WTC11 (cell line): ENCODE data around the gene CHIA. TPM values are rescaled to one million over a fixed set of nuclear protein-coding genes. Genes with fewer than 3 reads are reported as not detected.

Experiments
- ATAC-seq: fragments of 200-7000 bp; cut with Tn5 transposase; 2 replicates; pipeline ENCODE4 v1.10.0; 2021; ENCODE audit warnings: mild to moderate bottlenecking, moderate library complexity
- CTCF ChIA-PET: fragments of 300-600 bp; sonication (Branson Sonifier 250); formaldehyde crosslinking; loops from one replicate; lab custom pipeline; 2021; ENCODE audit warnings: antibody characterized with exemption; lab: Charles Lee
- POLR2A ChIA-PET: fragments of 350-600 bp; sonication (Branson Sonifier 250); formaldehyde crosslinking; loops from one replicate; lab custom pipeline; 2021; ENCODE audit warnings: antibody characterized with exemption; lab: Charles Lee
- DNase-seq: peaks from one replicate; pipeline ENCODE4 v3.0.0; 2021; ENCODE audit warnings: low spot score
- H3K27ac Mint-ChIP-seq: 2 replicates; pipeline ENCODE4 v1.8.0; 2021; ENCODE audit warnings: mixed read lengths
- H3K27me3 Mint-ChIP-seq: 2 replicates; pipeline ENCODE4 v1.8.0; 2021; ENCODE audit warnings: low read depth, mild to moderate bottlenecking, moderate library complexity, mixed read lengths
- H3K36me3 Mint-ChIP-seq: 2 replicates; pipeline ENCODE4 v1.8.0; 2021; ENCODE audit warnings: mixed read lengths
- H3K4me1 Mint-ChIP-seq: 2 replicates; pipeline ENCODE4 v1.8.0; 2022; ENCODE audit warnings: mixed read lengths
- H3K4me3 Mint-ChIP-seq: 2 replicates; pipeline ENCODE4 v1.8.0; 2021; ENCODE audit warnings: mild to moderate bottlenecking, moderate library complexity, mixed read lengths
- H3K9me3 Mint-ChIP-seq: 2 replicates; pipeline ENCODE4 v1.8.0; 2021; ENCODE audit warnings: mixed read lengths
- CREB1 ChIP-seq: sonication (generic); formaldehyde crosslinking; IDR thresholded peaks from 2 replicates; pipeline ENCODE4 v1.8.0; 2023; ENCODE audit warnings: mild to moderate bottlenecking, missing genetic modification reagents
- FOXJ3 ChIP-seq: sonication (generic); formaldehyde crosslinking; IDR thresholded peaks from 2 replicates; pipeline ENCODE4 v1.9.0; 2021; ENCODE audit warnings: missing genetic modification reagents, mild to moderate bottlenecking, borderline replicate concordance
- FOXP1 ChIP-seq: sonication (generic); formaldehyde crosslinking; IDR thresholded peaks from 2 replicates; pipeline ENCODE4 v1.8.0; 2022; ENCODE audit warnings: missing genetic modification reagents, mild to moderate bottlenecking, moderate library complexity, borderline replicate concordance
- IRF2 ChIP-seq: sonication (generic); formaldehyde crosslinking; IDR thresholded peaks from 2 replicates; pipeline ENCODE4 v1.8.0; 2022; ENCODE audit warnings: low read depth, missing genetic modification reagents, borderline replicate concordance
- NFYB ChIP-seq: sonication (generic); formaldehyde crosslinking; conservative IDR thresholded peaks from 2 replicates; pipeline ENCODE4 v1.8.0; 2022; ENCODE audit warnings: low read depth, missing genetic modification reagents
- ZNF138 ChIP-seq: sonication (generic); formaldehyde crosslinking; conservative IDR thresholded peaks from 2 replicates; pipeline ENCODE4 v1.8.1; 2022; ENCODE audit warnings: mild to moderate bottlenecking, moderate library complexity, missing genetic modification reagents
- ZNF396 ChIP-seq: fragments of 250-450 bp; sonication (Bioruptor Pico); IDR thresholded peaks from 2 replicates; pipeline ENCODE4 v1.8.0; 2021; ENCODE audit warnings: mild to moderate bottlenecking, moderate library complexity, borderline replicate concordance
- ZNF671 ChIP-seq: fragments of 250-450 bp; sonication (Bioruptor Pico); IDR thresholded peaks from 2 replicates; pipeline ENCODE4 v1.8.0; 2021; ENCODE audit warnings: mild to moderate bottlenecking
- total RNA-seq: library from RNA; stranded (reverse); gene quantifications from 3 replicates; pipeline ENCODE4 v1.2.3, GENCODE V29; 2021
- TF ChIP-seq, protein P1 (sequence below): sonication (generic); formaldehyde crosslinking; IDR thresholded peaks from 2 replicates; pipeline ENCODE4 v1.8.1; 2023; ENCODE audit warnings: mild to moderate bottlenecking, missing genetic modification reagents, borderline replicate concordance
- TF ChIP-seq, protein P2 (sequence below): sonication (generic); formaldehyde crosslinking; IDR thresholded peaks from 2 replicates; pipeline ENCODE4 v1.8.0; 2022; ENCODE audit warnings: mild to moderate bottlenecking, missing genetic modification reagents
- TF ChIP-seq, protein P3 (sequence below): fragments of 250-450 bp; sonication (Bioruptor Pico); IDR thresholded peaks from 2 replicates; pipeline ENCODE4 v1.9.0; 2021; ENCODE audit warnings: mild to moderate bottlenecking
- TF ChIP-seq, protein P4 (sequence below): fragments of 250-450 bp; sonication (Bioruptor Pico); IDR thresholded peaks from 2 replicates; pipeline ENCODE4 v1.9.0; 2021; ENCODE audit warnings: moderate library complexity, mild to moderate bottlenecking, inconsistent platforms, borderline replicate concordance
- TF ChIP-seq, protein P5 (sequence below): sonication (generic); formaldehyde crosslinking; IDR thresholded peaks from 2 replicates; pipeline ENCODE4 v1.8.1; 2023; ENCODE audit warnings: mild to moderate bottlenecking, moderate library complexity, missing genetic modification reagents

CHIA gene
- total RNA-seq, 1 experiment from 2014 or later: not detected

DNA sequence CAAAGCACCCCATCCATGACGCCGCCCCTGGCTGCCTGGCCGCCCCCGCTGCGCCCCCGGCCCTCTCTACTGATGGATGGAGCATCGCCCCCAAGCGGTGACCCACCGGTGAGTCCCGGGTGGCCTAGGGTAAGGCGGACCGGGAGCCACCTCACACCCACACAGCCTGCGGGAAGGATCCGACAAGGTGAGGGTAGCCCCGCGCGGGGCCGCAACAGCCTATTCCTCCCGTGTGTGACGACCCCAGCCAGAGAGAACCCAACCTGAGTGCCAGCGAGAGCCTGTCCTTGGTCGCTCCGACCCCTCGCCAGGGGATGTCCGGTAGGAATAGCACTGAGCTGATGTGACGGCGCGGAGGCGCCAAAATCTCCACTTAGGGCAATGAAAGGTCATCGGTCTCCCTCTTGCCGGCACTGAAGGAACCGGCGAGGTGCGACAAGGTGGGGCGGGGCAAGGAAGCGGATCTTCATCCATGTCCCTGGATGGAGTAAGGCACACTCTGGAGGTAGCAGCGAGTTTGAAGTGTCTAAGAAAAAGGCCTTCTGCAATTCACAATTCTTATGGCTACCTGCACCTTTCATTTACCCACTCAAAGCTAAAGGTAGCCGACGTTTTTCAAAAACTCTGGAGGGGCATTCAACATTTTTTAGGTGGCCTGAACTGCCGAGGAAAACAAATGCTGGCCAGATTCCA, 19.7 kb upstream of the CHIA start (continued):
- TF ChIP-seq, protein P1, sequence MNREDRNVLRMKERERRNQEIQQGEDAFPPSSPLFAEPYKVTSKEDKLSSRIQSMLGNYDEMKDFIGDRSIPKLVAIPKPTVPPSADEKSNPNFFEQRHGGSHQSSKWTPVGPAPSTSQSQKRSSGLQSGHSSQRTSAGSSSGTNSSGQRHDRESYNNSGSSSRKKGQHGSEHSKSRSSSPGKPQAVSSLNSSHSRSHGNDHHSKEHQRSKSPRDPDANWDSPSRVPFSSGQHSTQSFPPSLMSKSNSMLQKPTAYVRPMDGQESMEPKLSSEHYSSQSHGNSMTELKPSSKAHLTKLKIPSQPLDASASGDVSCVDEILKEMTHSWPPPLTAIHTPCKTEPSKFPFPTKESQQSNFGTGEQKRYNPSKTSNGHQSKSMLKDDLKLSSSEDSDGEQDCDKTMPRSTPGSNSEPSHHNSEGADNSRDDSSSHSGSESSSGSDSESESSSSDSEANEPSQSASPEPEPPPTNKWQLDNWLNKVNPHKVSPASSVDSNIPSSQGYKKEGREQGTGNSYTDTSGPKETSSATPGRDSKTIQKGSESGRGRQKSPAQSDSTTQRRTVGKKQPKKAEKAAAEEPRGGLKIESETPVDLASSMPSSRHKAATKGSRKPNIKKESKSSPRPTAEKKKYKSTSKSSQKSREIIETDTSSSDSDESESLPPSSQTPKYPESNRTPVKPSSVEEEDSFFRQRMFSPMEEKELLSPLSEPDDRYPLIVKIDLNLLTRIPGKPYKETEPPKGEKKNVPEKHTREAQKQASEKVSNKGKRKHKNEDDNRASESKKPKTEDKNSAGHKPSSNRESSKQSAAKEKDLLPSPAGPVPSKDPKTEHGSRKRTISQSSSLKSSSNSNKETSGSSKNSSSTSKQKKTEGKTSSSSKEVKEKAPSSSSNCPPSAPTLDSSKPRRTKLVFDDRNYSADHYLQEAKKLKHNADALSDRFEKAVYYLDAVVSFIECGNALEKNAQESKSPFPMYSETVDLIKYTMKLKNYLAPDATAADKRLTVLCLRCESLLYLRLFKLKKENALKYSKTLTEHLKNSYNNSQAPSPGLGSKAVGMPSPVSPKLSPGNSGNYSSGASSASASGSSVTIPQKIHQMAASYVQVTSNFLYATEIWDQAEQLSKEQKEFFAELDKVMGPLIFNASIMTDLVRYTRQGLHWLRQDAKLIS (CRISPR knock-in tag): no peak
- TF ChIP-seq, protein P2, sequence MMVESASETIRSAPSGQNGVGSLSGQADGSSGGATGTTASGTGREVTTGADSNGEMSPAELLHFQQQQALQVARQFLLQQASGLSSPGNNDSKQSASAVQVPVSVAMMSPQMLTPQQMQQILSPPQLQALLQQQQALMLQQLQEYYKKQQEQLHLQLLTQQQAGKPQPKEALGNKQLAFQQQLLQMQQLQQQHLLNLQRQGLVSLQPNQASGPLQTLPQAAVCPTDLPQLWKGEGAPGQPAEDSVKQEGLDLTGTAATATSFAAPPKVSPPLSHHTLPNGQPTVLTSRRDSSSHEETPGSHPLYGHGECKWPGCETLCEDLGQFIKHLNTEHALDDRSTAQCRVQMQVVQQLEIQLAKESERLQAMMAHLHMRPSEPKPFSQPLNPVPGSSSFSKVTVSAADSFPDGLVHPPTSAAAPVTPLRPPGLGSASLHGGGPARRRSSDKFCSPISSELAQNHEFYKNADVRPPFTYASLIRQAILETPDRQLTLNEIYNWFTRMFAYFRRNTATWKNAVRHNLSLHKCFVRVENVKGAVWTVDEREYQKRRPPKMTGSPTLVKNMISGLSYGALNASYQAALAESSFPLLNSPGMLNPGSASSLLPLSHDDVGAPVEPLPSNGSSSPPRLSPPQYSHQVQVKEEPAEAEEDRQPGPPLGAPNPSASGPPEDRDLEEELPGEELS: no peak

DNA sequence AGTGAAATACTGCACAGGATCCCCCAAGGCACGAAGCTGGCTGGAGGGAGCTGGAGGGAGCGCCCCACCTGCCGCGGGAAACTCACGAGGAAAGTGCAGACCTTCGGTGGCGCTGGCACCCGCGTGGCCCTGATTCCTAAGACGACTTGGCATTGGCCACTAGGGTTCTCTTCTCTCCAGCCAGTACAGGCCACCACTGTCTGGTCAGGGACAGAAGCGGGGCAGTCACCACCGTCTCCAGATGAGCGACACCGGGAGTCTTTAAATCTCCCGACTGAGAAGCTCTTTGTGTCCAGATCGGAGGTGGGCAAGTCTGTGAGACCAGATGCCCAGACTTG, 19.2 kb upstream of the CHIA start:
- Mint-ChIP-seq H3K36me3 (peaks cover 2% of the 10 kb centered on the region), H3K27ac (no peak overlapping the region), H3K9me3 (peaks cover 8% of the 10 kb centered on the region), H3K4me1 (peaks cover 24% of the 10 kb centered on the region), H3K4me3 (peak overlapping the region; percentile 59), H3K27me3 (peaks cover 20% of the 10 kb centered on the region)
- ChIA-PET POLR2A (no interaction called here), CTCF (interaction anchor here (0.6 to 2.4 kb wide), 5 partner anchors 10 to 75 kb away, joined by 3 to 11 read pairs (median 7); no protein-coding TSS in a partner anchor)
- DNase-seq (no peak), ATAC-seq (peak; percentile 46)
- TF ChIP-seq, protein P3, sequence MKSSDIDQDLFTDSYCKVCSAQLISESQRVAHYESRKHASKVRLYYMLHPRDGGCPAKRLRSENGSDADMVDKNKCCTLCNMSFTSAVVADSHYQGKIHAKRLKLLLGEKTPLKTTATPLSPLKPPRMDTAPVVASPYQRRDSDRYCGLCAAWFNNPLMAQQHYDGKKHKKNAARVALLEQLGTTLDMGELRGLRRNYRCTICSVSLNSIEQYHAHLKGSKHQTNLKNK (CRISPR knock-in tag): no peak
- TF ChIP-seq FOXJ3 (CRISPR knock-in tag) (no peak), ZNF138 (CRISPR knock-in tag) (no peak), IRF2 (no peak), ZNF396 (CRISPR knock-in tag) (no peak), FOXP1 (no peak)
- TF ChIP-seq, protein P4, sequence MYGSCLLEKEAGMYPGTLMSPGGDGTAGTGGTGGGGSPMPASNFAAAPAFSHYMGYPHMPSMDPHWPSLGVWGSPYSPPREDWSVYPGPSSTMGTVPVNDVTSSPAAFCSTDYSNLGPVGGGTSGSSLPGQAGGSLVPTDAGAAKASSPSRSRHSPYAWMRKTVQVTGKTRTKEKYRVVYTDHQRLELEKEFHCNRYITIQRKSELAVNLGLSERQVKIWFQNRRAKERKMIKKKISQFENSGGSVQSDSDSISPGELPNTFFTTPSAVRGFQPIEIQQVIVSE (CRISPR knock-in tag): no peak
- TF ChIP-seq, protein P5, sequence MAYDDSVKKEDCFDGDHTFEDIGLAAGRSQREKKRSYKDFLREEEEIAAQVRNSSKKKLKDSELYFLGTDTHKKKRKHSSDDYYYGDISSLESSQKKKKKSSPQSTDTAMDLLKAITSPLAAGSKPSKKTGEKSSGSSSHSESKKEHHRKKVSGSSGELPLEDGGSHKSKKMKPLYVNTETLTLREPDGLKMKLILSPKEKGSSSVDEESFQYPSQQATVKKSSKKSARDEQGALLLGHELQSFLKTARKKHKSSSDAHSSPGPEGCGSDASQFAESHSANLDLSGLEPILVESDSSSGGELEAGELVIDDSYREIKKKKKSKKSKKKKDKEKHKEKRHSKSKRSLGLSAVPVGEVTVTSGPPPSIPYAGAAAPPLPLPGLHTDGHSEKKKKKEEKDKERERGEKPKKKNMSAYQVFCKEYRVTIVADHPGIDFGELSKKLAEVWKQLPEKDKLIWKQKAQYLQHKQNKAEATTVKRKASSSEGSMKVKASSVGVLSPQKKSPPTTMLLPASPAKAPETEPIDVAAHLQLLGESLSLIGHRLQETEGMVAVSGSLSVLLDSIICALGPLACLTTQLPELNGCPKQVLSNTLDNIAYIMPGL (CRISPR knock-in tag): no peak

DNA sequence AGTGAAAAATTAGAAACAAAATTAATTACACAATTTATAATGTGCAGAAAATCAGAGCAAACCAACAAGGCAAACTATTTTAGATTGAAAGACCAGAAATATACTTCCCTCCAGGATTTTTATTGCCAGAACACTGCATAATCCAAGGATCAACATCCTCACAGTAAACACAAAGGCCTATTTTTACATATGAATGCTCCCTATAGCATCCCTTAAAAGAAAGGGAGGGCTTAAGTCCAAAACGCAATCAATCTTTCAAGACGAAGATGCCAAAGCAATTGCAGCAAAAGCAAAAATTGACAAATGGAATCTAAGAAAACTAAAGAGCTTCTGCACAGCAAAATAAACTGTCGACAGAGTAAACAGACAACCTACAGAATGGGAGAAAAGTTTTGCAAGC, 18.6 kb upstream of the CHIA start:
- ChIA-PET CTCF (interaction anchor here (2.1 to 2.4 kb wide), 2 partner anchors 49 to 74 kb away, joined by 8 to 11 read pairs; no protein-coding TSS in a partner anchor), POLR2A (no interaction called here)
- Mint-ChIP-seq H3K9me3 (peaks cover 15% of the 10 kb centered on the region), H3K4me3 (peak overlapping the region; percentile 59), H3K36me3 (peaks cover 9% of the 10 kb centered on the region), H3K27ac (no peak overlapping the region), H3K27me3 (peaks cover 17% of the 10 kb centered on the region), H3K4me1 (peaks cover 24% of the 10 kb centered on the region)
- ATAC-seq (peak; percentile 45), DNase-seq (no peak)
- TF ChIP-seq ZNF671 (CRISPR knock-in tag) (no peak), NFYB (CRISPR knock-in tag) (no peak), CREB1 (CRISPR knock-in tag) (no peak)
- TF ChIP-seq, protein P1 (CRISPR knock-in tag): no peak
- TF ChIP-seq, all 79 proteins: peak for 0
